Calu3 (cell line): Measurements from ENCODE around the gene SPECC1. TPM values are rescaled to one million over a fixed set of nuclear protein-coding genes. Genes with fewer than 3 reads are reported as not detected.
A peak's percentile ranks its signal among the peaks of the same experiment; 100 is the strongest.

Experiments used
- BruUV-seq: library from RNA; stranded (reverse); fragments of 400-500 nt; replicated peaks from 2 replicates; lab custom pipeline; 2021; lab: Mats Ljungman, UMichigan
- CTCF ChIA-PET: fragments of 300-600 bp; sonication (Branson Sonifier 250); formaldehyde crosslinking; loops from one replicate; lab custom pipeline; 2022; ENCODE audit warnings: antibody characterized with exemption; lab: Charles Lee
- DNase-seq: peaks from one replicate; pipeline ENCODE4 v3.0.0; 2022
- H3K27ac Mint-ChIP-seq: one replicate; pipeline ENCODE4 v1.8.0; 2022; ENCODE audit warnings: mixed read lengths; ENCODE audit not compliant: unreplicated experiment
- H3K27me3 Mint-ChIP-seq: one replicate; pipeline ENCODE4 v1.8.0; 2022; ENCODE audit warnings: mixed read lengths; ENCODE audit not compliant: unreplicated experiment
- H3K36me3 Mint-ChIP-seq: one replicate; pipeline ENCODE4 v1.8.0; 2022; ENCODE audit warnings: mild to moderate bottlenecking, moderate library complexity, mixed read lengths; ENCODE audit not compliant: insufficient read depth, unreplicated experiment
- H3K4me1 Mint-ChIP-seq: one replicate; pipeline ENCODE4 v1.8.0; 2022; ENCODE audit warnings: mild to moderate bottlenecking, low read depth, mixed read lengths; ENCODE audit not compliant: unreplicated experiment
- H3K4me3 Mint-ChIP-seq: one replicate; pipeline ENCODE4 v1.8.0; 2022; ENCODE audit warnings: mild to moderate bottlenecking, low read depth, moderate library complexity, mixed read lengths; ENCODE audit not compliant: unreplicated experiment
- H3K9me3 Mint-ChIP-seq: one replicate; pipeline ENCODE4 v1.8.0; 2022; ENCODE audit warnings: low read depth, mixed read lengths; ENCODE audit not compliant: unreplicated experiment
- intact Hi-C: fragments of 100-400 bp; cut with micrococcal nuclease; formaldehyde crosslinking; loops from one replicate; pipeline ENCODE4 v1.10.0; 2022; ENCODE audit not compliant: unreplicated experiment
- total RNA-seq: library from RNA; stranded (reverse); gene quantifications from 2 replicates; pipeline ENCODE4 v1.2.3, GENCODE V29; 2022
- TF ChIP-seq, protein P1 (sequence below): fragments of 200-600 bp; IDR thresholded peaks from one replicate; pipeline ENCODE4 v1.8.0; 2022; ENCODE audit warnings: antibody characterized with exemption; ENCODE audit not compliant: unreplicated experiment

SPECC1 gene
- total RNA-seq, 1 experiment from 2014 or later: 53.5 TPM

DNA sequence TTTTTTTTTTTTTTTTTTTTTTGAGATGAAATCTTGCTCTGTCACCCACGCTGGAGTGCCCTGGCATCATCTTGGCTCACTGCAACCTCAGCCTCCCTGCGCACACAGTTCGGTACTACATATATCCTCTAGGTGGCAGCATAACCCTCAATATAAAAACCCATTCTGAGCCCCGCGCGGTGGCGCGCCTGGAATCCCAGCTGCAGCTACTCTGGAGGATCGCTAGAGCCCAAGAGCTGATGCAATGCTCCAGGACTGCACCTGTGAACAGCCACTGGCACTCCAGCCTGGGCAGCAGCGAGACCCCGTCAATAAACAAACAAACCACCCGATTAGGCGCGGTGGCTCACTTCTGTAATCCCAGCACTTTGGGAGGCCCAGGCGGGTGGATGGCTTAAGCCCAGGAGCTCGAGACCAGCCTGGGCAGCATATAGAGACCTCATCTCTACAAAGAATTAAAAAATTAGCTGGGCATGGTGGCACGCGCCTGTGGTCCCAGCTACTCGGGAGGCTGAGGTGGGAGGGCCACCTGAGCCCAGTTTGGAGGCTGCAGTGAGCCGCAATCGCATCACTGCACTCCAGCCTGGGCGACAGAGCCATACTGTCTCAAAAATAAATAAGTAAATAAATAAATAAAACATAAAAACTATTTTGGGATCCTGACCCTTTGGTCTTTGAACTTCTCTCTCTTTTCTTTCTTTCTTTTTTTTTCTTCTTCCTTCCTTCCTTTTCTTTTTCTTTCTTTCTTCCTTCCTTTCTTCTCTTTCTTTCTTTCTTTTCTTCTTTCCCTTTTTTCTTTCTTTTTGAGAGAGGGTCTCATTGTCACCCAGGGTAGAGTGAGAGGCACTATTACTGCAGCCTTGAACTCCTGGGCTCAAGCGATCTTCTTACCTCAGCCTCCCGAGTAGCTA, 16.1 kb upstream of the SPECC1 start:
- no peak overlapping the region for H3K4me3 Mint-ChIP-seq
- CTCF ChIA-PET: interaction anchor here (0.6 to 1.5 kb wide), 11 partner anchors 17 to 328 kb away, joined by 3 to 18 read pairs (median 6); partner anchors contain the start of gene SPECC1
- no peaks in the 10 kb centered on the region for H3K36me3 Mint-ChIP-seq
- peaks cover 14% of the 10 kb centered on the region for H3K27me3 Mint-ChIP-seq
- BruUV-seq: no TSS peak
- no peak overlapping the region for H3K27ac Mint-ChIP-seq
- no peaks in the 10 kb centered on the region for H3K9me3 Mint-ChIP-seq
- intact Hi-C loops: loop anchor here (1.0 kb wide), 1 partner anchor 123 kb away; no protein-coding TSS in a partner anchor
- H3K4me1 Mint-ChIP-seq: no peaks in the 10 kb centered on the region
- TF ChIP-seq, protein P1, sequence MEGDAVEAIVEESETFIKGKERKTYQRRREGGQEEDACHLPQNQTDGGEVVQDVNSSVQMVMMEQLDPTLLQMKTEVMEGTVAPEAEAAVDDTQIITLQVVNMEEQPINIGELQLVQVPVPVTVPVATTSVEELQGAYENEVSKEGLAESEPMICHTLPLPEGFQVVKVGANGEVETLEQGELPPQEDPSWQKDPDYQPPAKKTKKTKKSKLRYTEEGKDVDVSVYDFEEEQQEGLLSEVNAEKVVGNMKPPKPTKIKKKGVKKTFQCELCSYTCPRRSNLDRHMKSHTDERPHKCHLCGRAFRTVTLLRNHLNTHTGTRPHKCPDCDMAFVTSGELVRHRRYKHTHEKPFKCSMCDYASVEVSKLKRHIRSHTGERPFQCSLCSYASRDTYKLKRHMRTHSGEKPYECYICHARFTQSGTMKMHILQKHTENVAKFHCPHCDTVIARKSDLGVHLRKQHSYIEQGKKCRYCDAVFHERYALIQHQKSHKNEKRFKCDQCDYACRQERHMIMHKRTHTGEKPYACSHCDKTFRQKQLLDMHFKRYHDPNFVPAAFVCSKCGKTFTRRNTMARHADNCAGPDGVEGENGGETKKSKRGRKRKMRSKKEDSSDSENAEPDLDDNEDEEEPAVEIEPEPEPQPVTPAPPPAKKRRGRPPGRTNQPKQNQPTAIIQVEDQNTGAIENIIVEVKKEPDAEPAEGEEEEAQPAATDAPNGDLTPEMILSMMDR: peak; percentile 36
- peak; percentile 78 for DNase-seq

DNA sequence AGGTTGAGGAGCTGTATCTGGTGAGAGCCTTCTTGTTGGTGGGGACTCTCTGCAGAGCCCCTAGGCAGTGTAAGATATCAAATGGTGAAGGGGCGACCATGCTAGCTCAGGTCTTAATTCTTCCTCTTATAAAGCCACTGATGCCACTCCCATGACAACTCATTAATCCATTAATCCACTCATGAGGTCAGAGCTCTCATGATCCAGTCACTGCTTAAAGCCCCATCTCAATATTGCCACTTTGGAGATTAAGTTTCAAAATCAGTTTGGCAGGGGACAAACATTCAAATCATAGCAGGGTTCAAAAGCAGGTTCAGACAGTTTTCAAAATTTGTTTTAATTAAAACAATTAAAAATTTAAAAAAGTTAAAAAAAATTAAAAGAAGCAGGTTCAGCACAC, 13.1 kb upstream of the SPECC1 start:
- intact Hi-C loops: no loop called here
- BruUV-seq: no TSS peak

DNA sequence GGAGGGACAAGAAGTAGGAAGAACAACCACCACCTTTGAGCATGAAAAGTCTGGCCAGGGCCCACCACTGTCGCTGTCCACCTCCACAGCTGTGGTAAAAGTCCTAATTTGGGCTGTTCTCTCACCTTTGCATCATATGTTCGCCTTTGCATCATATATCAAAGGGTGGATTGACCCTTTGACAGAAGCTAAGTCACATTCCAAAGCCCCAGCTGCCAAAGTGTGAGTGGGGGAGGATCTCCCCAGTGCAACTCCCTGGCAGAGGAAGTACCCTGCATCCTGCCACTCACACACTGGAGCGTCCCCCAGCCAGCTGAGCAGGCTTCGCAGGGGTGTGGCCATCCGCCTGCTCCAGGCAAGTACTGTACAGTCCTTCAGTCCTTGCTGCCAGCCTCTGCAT, 12.7 kb upstream of the SPECC1 start:
- CTCF ChIA-PET: no interaction called here
- Mint-ChIP-seq H3K27ac (no peak overlapping the region), H3K9me3 (no peaks in the 10 kb centered on the region), H3K36me3 (no peaks in the 10 kb centered on the region), H3K4me1 (no peaks in the 10 kb centered on the region), H3K4me3 (no peak overlapping the region), H3K27me3 (peaks cover 40% of the 10 kb centered on the region)
- no TSS peak for BruUV-seq
- TF ChIP-seq, protein P1: no peak
- intact Hi-C loops: no loop called here
- peak; percentile 4 for DNase-seq

More for the DNA sequence above, 13.1 kb upstream of the SPECC1 start:
- CTCF ChIA-PET: no interaction called here
- peaks cover 40% of the 10 kb centered on the region for H3K27me3 Mint-ChIP-seq
- no peak overlapping the region for H3K4me3 Mint-ChIP-seq
- H3K27ac Mint-ChIP-seq: no peak overlapping the region
- no peaks in the 10 kb centered on the region for H3K4me1 Mint-ChIP-seq
- no peaks in the 10 kb centered on the region for H3K9me3 Mint-ChIP-seq
- H3K36me3 Mint-ChIP-seq: no peaks in the 10 kb centered on the region
- TF ChIP-seq, protein P1: no peak
- no peak for DNase-seq

DNA sequence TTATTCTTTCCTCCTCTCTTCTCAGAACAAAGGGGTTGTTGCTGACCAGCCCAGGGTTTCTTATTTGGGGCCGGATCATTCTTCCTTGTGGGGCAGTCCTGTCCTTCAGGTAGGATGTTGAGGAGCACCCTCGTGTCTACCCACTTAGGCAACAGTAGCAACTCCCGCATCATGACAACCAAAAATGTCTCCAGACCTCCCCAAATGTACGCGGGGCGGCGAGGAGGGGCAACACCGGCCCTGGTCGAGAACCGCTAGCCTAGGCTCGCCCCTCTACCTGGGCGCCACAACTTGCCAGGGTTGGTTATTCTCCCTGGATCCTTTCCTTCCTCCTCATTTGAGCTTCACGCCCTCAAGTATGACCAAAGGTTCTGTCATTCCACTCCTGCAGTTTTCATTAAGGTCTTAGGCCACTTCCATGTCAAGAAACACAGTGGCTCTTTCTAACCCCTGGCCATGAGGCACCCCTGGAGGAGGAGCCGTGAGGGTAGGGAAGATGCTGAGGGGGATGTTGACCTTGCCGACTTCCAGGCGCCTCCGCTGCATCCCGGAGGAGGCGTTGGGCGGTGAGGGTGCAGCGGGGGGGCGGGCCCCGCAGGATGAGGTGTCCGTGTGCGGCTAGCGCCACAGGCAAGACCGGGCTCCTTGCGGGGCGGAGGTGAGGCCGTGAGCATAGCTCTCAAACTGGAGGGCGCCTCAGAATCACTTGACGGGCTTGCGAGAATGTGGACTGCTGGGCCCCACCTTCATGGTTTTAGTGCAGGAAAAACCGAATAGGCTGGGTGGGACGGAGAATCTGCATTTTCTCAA, 712 bp upstream of the SPECC1 start:
- Mint-ChIP-seq H3K4me1 (peaks cover 9% of the 10 kb centered on the region), H3K9me3 (no peaks in the 10 kb centered on the region), H3K27me3 (peaks cover 76% of the 10 kb centered on the region), H3K36me3 (peaks cover 14% of the 10 kb centered on the region), H3K4me3 (peak overlapping the region; percentile 82), H3K27ac (no peak overlapping the region)
- intact Hi-C loops: no loop called here
- peak; percentile 13 for DNase-seq
- TF ChIP-seq, protein P1: no peak
- CTCF ChIA-PET: no interaction called here
- no TSS peak for BruUV-seq
